SIG-M5 (cell line): ENCODE measurements around the gene COA8.

Experiments
- DNase-seq: peaks from one replicate; lab custom pipeline; 2025; lab: John Stamatoyannopoulos, UW

COA8 gene

DNA sequence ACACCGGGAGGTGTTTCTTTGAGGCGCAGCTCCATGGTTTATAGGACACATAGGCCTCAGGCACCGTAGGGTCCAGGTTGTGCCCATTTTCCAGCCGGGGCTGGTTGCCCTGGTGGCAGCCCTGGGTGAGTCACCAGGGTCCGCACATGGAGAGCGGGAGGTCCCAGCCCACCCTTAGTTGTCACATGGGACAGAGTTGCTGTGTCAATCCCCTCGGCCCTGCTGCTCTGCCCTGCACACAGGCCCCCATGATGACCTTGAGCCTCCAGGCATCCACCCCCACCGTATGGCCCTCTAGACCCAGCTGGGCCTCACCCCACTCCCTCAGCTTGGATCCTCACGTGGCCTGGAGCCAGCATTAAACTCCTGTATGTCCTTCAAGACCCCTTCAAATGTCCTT, 26.1 kb upstream of the COA8 start:
- no peak for DNase-seq

DNA sequence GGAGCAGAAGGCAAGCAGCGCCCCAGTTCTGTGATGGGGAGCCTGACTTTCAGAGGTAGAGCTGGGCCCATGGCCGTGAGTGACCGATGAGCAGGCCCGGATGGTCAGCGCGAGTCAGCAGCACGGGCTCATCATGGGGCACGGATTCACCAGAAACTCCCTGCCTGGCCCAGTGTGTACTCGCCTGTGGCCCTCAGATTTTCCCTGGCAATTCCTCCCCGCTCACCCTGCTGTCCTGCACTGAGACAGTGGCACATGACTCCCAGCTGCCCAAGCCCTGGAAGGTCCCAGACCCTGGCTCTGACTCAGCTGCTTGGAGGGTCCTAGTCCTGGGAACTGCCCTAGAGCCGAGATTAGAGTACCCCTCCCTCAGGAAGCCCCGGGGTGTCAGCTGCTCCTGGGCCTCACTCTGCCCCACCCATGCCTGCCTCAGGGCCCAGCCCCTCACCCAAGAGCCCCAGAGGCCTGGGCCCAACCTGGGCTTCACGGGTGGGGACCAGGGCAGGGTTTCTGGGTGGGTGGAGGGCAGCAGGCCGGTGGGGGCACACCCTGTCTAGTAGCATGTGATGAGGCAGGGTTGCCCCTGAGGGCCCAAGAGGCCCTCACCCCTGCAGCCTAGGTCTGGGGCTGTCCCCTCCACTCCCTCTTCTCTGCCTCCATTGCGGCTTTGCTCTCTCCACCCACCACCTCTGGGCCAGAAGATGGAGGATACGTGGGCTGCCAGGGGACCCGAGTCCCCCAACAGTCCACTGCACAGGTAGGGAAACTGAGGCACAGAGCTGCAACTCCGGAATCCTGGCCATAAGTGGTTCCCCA, 25.4 kb upstream of the COA8 start:
- DNase-seq, result no peak

DNA sequence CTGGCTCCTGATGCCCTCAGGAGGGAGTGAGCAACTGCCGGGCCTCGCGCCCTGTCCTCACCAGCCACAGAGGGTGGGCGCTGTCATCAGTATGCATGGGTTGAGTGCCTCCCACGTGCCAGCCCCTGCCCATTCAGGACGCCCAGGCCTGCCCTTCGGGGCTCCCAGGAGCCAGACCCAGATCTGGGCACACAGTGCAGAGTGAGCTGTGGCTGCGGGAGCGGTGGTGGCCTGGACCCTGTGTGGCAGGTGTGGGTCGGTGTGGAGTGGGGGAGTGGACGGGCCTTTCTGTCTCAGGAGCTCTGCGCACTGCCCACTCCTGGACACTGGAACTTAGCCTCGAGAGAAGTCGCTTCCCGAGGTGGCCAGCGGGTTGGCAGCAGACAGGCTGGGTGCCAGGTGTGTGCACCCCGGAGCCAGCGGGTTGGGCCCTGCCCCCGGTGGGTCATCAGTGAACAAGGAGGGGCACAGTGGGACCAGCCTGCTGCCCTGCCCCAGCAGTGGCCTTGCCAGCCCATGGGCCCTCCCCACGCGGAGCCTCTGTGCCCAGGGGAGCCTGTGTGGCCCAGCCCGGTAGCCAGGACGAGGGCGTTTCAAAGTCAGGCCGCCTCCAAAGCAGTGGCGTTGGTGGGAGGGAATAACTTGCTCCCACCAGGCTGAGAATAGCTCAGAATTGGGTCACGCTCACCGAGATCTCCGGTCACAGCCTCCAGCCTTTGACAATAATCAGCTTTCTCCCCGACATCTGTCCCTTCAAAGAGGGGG, 24.3 kb upstream of the COA8 start:
- DNase-seq, result no peak

DNA sequence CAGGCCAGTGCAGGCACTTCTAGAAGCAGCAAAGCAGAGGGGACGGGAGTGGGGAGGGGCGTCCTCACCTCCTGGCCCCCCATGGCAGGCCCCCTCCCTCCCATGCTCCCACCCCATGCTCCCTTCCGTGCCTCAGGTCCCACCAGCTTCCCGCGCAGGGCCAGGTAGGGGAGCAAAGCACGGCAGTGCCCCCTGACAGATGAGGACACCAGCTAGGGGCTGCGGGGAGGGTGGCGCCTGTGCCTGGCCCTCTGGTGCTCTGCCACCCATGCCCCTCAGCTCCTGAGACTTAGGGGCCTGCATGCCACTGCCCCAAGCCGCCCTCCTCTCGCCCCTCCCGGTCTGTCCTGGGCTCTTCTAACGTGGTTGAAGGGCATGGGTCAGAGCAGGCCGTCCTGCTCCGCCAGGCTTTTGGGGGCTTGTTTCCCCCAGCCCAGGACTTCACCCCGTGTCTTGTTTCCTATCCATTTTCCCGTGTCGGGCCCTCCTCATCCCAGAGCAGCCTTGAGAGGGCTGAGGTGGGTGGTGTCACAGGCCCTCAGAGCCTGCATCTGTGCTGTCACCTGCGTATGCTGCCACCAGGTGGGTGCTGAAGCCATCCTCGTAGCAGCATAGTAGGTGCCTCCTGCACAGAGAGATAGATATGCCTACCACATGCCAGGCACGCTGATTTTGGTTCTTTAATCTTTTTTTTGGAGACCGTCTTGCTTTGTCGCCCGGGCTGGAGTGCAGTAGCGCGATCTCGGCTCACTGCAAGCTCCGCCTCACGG, 23.5 kb upstream of the COA8 start:
- DNase-seq, result no peak

DNA sequence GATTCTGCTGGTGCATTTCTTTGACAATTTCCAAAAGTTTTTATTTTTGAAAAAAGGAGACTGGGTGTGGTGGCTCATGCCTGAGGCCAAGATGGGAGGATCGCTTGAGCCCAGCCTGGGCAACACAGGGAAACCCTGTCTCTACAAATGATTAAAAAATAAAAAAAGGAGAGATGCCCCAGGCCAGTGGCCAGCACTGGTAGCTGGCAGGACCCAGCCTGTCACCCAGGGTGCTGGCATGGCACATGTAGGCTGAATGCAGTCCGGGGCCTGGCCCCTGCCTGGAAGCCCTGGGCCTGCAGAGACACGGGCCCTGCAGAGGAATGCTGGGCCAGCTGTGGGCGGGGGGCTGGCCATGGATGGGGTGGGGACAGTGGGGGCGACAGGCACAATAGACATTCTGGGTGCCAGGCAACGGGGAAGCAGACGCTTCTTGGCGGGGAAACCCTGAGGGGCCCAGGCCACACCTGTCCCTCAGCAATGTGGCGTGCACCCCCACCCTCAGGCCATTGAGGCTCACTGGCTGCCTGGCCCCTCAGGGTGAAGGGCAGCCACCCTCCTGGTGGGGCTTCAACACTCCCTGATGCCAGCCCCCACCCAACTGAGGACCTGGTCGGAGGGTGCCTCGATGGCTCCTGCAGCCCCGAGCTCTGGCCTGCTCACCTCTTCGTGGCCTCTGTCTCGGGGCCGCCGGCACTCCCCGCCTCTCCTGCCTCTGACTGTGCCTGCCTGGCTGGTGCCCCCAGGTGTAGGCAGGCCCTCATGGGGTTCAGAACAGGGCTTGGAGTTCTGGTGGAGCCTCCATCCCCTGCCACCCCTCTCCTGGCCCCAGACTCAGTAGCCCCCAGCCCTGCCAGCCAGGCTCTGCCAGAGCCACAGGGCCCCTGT, 21.7 kb upstream of the COA8 start:
- DNase-seq, result no peak

DNA sequence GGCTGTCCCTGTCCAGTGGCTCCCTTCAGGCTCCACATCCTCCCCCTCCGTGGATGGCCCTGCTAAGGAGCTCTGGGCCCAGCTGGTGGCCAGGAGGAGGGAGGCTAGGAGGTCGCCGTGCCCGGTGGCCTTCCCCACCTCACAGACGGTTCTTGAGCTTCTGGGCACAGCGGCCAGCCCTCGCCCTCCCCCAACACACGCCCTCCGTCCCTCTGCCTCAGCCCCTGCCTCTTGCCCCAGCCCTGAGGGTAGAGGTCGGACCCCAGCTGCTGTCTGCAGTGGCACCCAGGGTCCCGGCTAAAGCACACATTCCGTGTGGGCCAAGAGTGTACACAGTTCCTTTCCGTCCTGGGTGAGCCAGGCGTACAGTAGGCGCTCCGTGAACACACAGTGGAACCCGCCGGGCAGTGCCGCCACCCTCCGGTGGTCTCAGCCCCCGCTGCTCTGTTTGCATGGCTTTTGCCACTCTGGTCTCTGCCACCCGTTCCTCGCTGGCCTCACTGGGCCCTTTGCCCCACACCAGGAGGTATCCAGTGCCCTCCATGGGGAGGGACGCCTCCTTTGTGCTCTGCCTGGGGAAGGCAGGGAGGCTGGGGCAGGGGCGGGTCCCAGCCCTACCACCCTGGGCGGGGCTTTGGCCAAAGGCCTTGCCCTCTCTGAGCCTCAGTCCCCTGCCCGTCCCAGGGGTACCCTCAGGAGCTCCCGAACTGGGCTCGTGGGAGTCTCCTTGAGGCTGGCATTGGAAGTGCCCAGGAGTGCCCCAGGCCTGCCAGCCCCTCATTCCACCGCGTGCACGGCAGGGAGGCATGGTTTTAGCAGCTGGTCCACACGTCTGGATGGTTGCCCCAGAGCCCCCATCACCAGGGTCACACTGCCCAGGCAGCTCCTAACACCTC, 20.8 kb upstream of the COA8 start:
- no peak for DNase-seq

DNA sequence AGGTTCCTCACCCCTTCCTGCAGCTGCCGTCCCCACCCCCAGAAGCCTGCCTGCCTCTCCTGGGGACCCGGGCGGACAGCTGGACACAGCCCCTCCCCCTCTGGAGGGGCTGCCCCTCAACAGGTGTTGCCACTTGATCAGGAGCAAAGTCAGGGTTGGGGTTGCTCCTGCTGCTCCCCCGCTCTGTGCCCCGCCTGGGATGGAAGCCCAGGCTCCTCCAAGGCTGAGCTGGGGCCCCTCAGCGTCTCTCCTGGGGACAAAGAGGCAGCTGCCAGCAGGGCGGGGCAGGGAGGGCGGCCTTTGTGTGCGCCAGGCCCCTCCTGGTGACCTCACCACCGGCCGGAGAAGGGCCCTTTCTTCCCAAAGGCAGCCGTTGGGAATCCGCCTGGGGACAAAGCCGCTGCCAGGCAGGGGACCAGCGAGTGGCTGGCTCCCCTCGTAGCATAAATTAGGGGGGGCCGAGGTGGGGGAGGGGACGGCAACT, 20.1 kb upstream of the COA8 start:
- no peak for DNase-seq

DNA sequence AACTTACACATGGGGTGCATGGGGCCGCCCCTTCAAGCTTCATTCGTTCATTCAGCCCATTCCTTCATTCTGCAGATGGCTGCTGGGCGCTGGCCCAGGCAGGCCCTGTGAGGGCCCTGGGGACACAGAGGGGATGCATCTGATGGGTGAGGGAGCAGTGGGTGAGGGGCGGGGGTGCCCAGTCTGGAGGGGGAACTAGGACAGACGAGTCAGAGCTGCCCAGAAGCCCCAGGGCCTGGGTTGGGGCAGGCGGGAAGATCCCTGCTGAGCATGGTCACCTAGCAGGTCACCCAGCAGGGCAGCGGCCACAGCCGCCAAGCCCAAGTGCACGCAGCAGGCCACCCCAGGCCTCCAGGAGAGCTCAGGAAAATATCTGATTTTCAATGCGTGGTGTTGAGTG, 19.6 kb upstream of the COA8 start:
- DNase-seq, result no peak

DNA sequence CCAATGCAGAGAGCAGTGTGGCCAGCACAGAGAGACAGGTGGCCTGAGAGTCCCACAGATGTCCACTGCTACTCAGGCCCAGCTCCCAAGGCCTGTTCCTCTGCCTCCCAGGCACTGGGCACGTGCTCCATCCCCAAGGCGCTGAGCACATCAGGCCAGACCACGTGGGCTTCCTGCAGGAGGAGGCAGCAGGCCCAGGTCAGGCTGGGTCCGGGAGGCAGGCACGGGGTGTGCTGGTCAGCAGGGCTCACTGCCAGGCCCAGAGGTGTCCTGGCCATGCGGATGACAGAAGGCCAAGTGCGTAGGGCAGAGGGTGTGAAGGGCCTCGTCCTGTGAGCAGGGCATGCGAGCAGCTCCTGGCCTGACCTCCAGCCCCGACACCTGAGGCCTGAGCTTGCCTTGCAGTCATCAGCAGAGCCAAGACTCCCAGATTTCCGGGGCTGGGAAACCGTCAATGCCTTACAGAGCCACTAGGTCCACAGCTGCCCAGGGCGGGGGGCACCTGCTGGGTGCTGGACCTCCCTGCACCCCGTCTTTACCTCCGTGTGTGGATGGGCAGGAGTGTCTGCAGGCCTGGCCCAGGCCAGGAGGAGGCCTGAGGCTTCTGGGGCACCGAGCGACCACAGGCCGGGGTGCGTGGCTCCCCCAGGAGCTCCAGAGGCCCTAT, 18.9 kb upstream of the COA8 start:
- no peak for DNase-seq

DNA sequence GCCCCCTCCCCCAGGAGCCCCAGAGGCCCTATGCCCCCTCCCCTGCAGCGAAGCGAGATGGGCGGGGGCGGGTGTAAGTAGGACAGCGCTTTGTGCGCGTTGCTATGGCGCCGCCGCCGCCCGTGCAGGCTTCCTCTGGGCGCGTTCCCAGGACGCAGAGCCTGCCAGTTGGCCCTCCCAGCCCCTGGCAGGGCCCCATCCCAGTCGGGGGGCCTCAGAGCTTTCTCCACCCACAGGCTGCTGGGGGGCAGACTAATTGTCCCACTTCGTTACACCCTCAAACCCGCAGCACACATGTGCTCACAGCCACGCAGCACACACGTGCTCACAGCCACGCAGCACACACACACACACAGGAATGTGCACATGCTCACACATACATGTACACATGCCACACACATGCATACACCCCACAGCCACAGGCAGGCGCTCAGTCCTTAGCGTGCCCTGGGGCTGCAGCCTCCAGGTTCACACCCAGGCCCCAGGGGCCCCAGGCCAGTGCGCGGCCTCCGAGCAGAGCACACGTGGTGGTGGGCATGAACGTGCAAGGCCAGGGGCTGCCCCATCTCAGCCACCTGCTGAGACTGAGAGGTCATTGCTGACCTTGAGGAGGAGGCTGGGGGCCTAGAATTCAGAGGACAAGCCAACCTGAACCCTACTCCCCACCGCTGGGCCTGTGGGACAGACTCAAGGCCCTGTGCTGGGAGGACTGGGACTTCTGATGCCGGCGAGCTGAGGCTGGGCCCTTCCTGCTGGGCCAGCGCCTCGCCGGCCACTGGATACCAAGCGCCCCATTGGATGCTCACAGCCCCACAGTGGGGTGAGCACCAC, 18.2 kb upstream of the COA8 start:
- DNase-seq, result no peak

DNA sequence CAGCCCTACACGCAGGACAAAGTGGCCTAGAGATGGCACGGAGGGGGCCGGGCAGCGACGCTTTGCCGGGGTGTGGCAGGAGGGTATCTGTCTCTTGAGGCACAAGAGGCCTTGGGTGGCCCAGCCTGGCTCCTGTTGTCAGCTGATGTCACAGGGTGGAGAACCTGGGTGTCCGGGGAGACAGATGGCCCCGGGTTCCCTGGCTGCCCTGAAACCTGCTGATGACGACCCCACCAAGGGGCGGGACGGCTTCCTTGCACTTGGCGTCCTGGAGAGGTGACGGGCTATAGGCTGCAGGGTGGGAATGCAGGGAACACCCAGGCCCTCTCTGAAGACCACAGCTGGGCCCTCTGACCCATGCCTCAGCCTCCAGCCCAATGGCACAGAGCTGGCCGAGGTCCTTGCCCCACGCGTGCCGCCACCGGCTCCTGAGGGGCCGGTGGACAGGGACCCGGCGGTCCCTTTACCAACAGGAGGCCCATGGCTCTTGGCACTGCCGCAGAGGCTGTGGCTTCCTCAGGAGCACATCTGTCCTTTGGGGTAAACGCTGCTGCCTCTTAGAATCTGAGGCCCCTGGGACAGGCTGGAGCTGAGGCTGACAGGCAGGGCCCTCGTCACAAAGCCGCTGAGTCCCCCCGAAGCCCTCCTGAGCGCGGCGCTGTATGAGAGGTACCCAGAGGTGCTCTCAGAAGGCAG, 17.4 kb upstream of the COA8 start:
- no peak for DNase-seq

DNA sequence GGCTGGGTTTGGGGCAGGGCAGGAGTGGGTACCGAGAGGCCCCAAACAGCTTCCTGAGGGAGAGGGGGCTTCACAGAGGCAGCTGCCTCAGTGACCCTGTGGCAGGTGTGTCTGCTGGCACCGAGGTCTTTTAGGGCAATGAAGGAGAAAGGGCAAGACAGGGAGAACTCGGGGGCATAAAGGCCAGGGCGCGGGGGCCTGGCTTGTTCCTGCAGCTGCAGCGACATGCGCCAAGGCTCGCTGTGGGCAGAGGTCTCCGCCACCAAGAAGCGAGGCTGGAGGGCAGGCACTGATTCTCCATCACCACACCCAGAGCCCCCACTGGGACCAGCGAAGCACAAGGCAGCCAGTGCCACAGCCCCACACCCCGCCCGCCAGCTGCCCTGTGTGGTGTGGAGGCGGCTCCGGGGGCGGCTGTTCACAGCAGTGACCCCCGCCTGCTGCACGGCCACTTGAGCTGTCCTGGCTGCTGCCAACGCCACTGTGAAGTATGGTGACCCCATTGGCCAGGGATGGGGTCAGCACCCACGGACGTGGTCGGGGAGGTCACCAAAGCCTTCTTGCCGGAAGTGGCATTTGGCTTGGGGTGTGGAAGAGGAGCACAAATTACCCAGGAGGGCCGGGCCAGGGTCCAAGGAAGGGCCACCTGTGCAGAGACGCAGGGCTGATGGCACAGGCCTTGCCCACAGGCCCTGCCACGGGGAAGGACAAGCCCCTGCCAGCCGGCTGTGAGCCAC, 16.7 kb upstream of the COA8 start:
- DNase-seq, result no peak

DNA sequence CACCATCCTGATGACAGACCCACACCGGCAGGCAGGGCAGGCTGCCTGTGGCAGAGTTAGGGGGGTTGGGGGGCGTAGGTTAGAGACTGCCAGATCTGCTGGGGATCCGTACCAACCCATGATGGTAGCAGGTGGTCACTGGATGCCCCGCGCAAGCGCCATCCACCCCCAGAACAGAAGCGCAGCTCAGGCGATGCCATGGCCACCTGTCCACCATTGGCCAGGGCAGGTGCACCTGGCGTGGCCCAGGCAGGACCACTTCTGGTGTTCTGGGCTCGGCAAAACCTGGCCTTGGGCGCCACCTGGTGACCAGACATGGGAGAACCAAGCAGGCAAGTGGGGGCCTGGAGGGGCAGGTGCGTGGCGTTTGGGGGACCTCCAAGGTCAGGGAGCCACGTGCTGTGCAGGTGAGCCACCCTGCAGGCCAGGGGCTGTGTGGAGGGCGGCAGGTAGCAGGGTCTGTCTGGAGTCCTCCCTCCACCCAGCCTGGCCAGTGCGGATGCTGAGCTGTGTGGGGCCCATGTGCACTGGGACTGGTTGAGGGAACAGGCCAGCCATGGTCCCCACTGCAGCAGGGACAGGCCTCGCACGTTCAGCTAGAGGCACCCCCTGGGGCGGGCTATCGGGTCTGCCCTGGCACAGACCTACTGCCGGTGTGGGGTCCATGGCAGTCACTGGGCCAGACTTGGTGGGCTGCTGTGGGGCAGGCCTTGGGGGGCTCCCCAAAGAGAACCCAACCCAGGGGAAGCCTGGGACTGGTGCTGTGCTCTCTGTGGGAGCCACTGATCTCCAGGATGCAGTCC, 15.9 kb upstream of the COA8 start:
- DNase-seq, result no peak

DNA sequence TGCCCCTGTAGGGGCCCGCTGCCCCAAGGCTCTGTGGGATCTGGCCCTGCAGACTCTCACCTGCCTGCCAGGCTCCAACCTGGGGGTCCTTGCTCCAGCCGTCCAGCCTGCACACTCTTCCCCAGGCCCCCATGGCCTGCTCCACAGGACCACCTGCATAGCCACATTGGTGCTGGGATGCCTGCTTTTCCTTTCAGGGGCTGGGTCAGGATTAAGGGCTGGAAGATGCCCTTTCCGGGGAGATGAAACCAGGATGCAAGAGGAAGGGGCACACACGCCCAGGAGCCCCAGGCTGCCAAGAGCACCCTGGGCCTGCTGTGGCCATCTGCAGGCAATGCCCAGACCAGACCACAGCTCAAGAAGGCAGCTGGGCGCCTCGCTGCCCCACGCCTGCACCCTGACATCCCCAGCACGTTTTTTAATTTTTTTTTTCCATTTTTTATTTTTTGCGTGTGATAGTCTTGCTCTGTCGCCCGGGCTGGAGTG, 15.3 kb upstream of the COA8 start:
- no peak for DNase-seq

DNA sequence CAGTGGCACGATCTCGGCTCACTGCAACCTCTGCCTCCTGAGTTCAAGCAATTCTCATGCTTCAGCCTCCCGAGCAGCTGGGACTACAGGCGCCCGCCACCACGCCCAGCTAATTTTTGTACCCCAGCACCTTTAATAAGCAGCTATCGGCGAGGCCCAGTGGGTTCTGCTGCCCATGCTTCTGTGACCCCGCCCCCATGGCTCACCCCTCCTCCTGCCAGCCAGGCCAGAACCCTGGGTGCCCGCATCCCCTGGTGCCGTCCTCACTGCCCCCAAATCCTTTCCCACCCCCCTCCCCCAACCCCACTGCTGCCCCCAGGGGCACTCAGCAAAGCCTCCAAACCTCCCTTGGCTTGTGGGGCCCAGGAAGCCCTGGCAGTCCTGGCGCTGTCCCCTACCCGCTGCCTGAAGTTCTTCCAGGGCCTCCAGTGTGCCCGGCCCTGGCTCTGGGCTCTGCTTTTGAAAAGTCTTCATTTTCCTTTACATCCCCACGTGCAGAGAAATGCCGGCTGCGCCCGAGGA, 14.8 kb upstream of the COA8 start:
- no peak for DNase-seq
